ENCODE data around the gene NTPCR. TPM values are rescaled to one million over a fixed set of nuclear protein-coding genes. Genes with fewer than 3 reads are reported as not detected.
"Not testable (repeated sequence)": the region's sequence is repeated elsewhere in the genome, so short reads cannot be mapped to it uniquely, and the experiment has no call there.

NTPCR gene
- total RNA-seq, 1 donor from 2014 or later = 47.6 TPM

GRCh38 chr1:232922485-232922884 is 27.9 kb upstream of the NTPCR start:
- intact Hi-C loops (cut with micrococcal nuclease) = no loop called here
- peaks cover 10% of the 10 kb centered on the region for H3K4me1 ChIP-seq
- H3K27ac ChIP-seq (replicated peaks) = no peak overlapping the region
- H3K36me3 ChIP-seq = no peaks in the 10 kb centered on the region
- no peak for DNase-seq
- no peak overlapping the region for H3K4me3 ChIP-seq
- no peaks in the 10 kb centered on the region for H3K9me3 ChIP-seq (replicated peaks)
- TF ChIP-seq, protein P1, sequence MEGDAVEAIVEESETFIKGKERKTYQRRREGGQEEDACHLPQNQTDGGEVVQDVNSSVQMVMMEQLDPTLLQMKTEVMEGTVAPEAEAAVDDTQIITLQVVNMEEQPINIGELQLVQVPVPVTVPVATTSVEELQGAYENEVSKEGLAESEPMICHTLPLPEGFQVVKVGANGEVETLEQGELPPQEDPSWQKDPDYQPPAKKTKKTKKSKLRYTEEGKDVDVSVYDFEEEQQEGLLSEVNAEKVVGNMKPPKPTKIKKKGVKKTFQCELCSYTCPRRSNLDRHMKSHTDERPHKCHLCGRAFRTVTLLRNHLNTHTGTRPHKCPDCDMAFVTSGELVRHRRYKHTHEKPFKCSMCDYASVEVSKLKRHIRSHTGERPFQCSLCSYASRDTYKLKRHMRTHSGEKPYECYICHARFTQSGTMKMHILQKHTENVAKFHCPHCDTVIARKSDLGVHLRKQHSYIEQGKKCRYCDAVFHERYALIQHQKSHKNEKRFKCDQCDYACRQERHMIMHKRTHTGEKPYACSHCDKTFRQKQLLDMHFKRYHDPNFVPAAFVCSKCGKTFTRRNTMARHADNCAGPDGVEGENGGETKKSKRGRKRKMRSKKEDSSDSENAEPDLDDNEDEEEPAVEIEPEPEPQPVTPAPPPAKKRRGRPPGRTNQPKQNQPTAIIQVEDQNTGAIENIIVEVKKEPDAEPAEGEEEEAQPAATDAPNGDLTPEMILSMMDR (IDR thresholded peaks at IDR 0.05; ENCODE audit: borderline replicate concordance) = no peak
- no peaks in the 10 kb centered on the region for H3K27me3 ChIP-seq (ENCODE audit: low read depth)

DNA sequence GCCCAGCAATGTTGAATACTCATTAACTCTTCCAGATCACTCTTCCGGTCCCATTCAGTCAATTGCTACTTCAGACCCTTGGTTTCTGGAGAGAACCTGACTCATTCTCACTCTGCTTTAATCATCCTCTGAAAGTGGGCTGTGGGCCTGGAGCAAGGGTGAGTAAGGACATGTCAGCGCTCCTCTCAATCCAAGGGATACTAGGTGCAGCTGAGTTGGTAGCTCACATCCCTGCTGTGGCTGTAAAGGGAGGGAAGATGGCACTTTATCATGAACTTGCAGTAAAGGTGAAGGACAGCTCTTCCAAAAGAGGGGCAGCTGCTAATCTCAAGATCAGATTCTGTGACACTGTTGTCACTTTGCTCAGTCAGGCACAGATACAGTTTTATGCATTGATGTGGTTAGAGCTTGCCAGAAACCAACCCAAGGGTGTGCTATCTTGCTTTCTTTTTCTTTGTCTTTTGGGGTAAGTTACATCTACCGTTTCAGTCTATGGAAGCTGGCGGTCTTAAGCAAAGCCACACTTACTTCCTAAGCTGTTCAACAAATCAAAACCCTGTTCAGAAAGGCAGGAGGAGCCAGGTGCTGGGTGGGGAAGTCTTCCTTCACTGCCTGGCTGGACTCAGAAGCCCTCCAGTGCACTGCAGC is 26.5 kb upstream of the NTPCR start:
- Histone ChIP-seq H3K27ac (replicated peaks) (no peak overlapping the region), H3K9me3 (replicated peaks) (no peaks in the 10 kb centered on the region), H3K36me3 (no peaks in the 10 kb centered on the region), H3K4me3 (no peak overlapping the region), H3K4me1 (peaks cover 20% of the 10 kb centered on the region), H3K27me3 (ENCODE audit: low read depth) (no peaks in the 10 kb centered on the region)
- intact Hi-C loops (cut with micrococcal nuclease) = no loop called here
- TF ChIP-seq, protein P1 (IDR thresholded peaks at IDR 0.05; ENCODE audit: borderline replicate concordance) = no peak
- no peak for DNase-seq

GRCh38 chr1:232924874-232925273 is 25.5 kb upstream of the NTPCR start:
- Histone ChIP-seq H3K9me3 (replicated peaks) (no peaks in the 10 kb centered on the region), H3K27me3 (ENCODE audit: low read depth) (no peaks in the 10 kb centered on the region), H3K4me3 (no peak overlapping the region), H3K36me3 (no peaks in the 10 kb centered on the region), H3K27ac (replicated peaks) (no peak overlapping the region), H3K4me1 (peaks cover 20% of the 10 kb centered on the region)
- no peak for DNase-seq
- intact Hi-C loops (cut with micrococcal nuclease) = no loop called here
- TF ChIP-seq, protein P1 (IDR thresholded peaks at IDR 0.05; ENCODE audit: borderline replicate concordance) = no peak

- Histone ChIP-seq H3K27ac (replicated peaks) (no peak overlapping the region), H3K4me3 (no peak overlapping the region), H3K9me3 (replicated peaks) (no peaks in the 10 kb centered on the region), H3K27me3 (ENCODE audit: low read depth) (no peaks in the 10 kb centered on the region), H3K4me1 (peaks cover 20% of the 10 kb centered on the region), H3K36me3 (no peaks in the 10 kb centered on the region)
- intact Hi-C loops (cut with micrococcal nuclease) = no loop called here
- TF ChIP-seq, protein P1 (IDR thresholded peaks at IDR 0.05; ENCODE audit: borderline replicate concordance) = no peak
- DNase-seq = no peak
These were observed 24.8 kb upstream of the NTPCR start for GRCh38 chr1:232925421-232926220.

GRCh38 chr1:232927166-232927565 is 23.2 kb upstream of the NTPCR start:
- peaks cover 20% of the 10 kb centered on the region for H3K4me1 ChIP-seq
- H3K27ac ChIP-seq (replicated peaks); H3K4me3 ChIP-seq; intact Hi-C loops (cut with micrococcal nuclease); H3K36me3 ChIP-seq; H3K27me3 ChIP-seq (ENCODE audit: low read depth); H3K9me3 ChIP-seq (replicated peaks); DNase-seq: not testable (repeated sequence)
